Sigmoid colon (tissue), 7 donors: Measurements from ENCODE around the gene CDH13. TPM values are rescaled to one million over a fixed set of nuclear protein-coding genes. Genes with fewer than 3 reads are reported as not detected.

Experiments used
- DNase-seq: peaks from one replicate; pipeline ENCODE4 v3.0.0-alpha.2; 2019
- H3K27ac ChIP-seq, 4 donors: fragments of 200-600 bp; sonication (generic); one replicate each; pipeline ENCODE4 v1.5.1; 2016 to 2019; ENCODE audit warnings: mild to moderate bottlenecking in 1 of 4
- H3K27me3 ChIP-seq, 3 donors: fragments of 200-600 bp; sonication (generic); one replicate each; pipeline ENCODE4 v1.5.1; 2019; ENCODE audit warnings: mild to moderate bottlenecking in 1 of 3
- H3K36me3 ChIP-seq, 4 donors: fragments of 200-600 bp; sonication (generic); one replicate each; pipeline ENCODE4 v1.5.1; 2016 to 2019
- H3K4me1 ChIP-seq, 4 donors: fragments of 200-600 bp; sonication (generic); one replicate each; pipeline ENCODE4 v1.5.1; 2017 to 2019
- H3K4me3 ChIP-seq, 4 donors: fragments of 200-600 bp; sonication (generic); one replicate each; pipeline ENCODE4 v1.5.1; 2017 to 2019; ENCODE audit warnings: mild to moderate bottlenecking in 2 of 4, moderate library complexity in 1 of 4
- H3K9me3 ChIP-seq, 4 donors: fragments of 200-600 bp in 3 of 4; sonication (generic) in 3 of 4; one replicate each; pipeline versions ENCODE4 v1.5.1 to v1.6.1; 2013 to 2019
- EP300 ChIP-seq, 4 donors: sonication (generic); formaldehyde crosslinking; IDR thresholded peaks; one replicate each; pipeline ENCODE4 v1.6.1; 2017; ENCODE audit warnings: antibody characterized with exemption in 4 of 4
- POLR2A ChIP-seq, 2 donors: fragments of 450-650 bp; IDR thresholded peaks; one replicate each; pipeline ENCODE4 v1.6.1; 2016; ENCODE audit warnings: antibody characterized with exemption in 2 of 2, mild to moderate bottlenecking in 2 of 2, moderate library complexity in 2 of 2
- POLR2AphosphoS5 ChIP-seq, 4 donors: sonication (generic); formaldehyde crosslinking; IDR thresholded peaks; one replicate each; pipeline ENCODE4 v1.6.1; 2017; ENCODE audit warnings: antibody characterized with exemption in 4 of 4
- WGBS, 2 donors: extraction: QIAGEN DNeasy Blood & Tissue Kit; methylation state at CpG; one replicate each; pipeline ENCODE4 v1.1.7; 2013; 5-methylcytosine and 5-hydroxymethylcytosine counted together
- intact Hi-C: fragments of 100-400 bp; cut with DNase I; formaldehyde crosslinking; loops from one replicate; pipeline ENCODE4 v1.15.1; 2023
- polyA plus RNA-seq, 3 donors: library from polyadenylated mRNA; stranded (reverse); fragments of 200-250 nt; gene quantifications; one replicate each; pipeline ENCODE4 v1.2.3, GENCODE V29; 2013
- total RNA-seq, 4 donors: library from RNA; depleted of rRNA; stranded (reverse); fragments of >200 nt; gene quantifications; one replicate each; pipeline ENCODE4 v1.1.0, GENCODE V29; 2016
- TF ChIP-seq, protein P1 (sequence below), 4 experiments: fragments of 450-650 bp in 3 of 4; fragments of 200-600 bp in 1 of 4; IDR thresholded peaks; one replicate each; pipeline ENCODE4 v1.5.1; 2016 to 2019; ENCODE audit warnings: antibody characterized with exemption in 4 of 4, mild to moderate bottlenecking in 3 of 4, moderate library complexity in 2 of 4
- donor health status: healthy with polysubstance abuse.
- donor health status: Bipolar disorder and iron deficiency.
- donor health status: healthy.

Gene CDH13
- total and polyA plus RNA-seq, 7 donors, result 0.60 to 17.6 (median 11.8) TPM

- no peak for DNase-seq
- H3K9me3 ChIP-seq, result peaks cover 0 to 3% (median 0%) of the 10 kb centered on the region in 4 donors
- no peaks in the 10 kb centered on the region for H3K36me3 ChIP-seq
- H3K4me3 ChIP-seq, result no peak overlapping the region
- no peaks in the 10 kb centered on the region for H3K4me1 ChIP-seq
- H3K27me3 ChIP-seq, result no peaks in the 10 kb centered on the region
- no peak overlapping the region for H3K27ac ChIP-seq
- TF ChIP-seq POLR2AphosphoS5 (IDR thresholded peaks at IDR 0.05), result no peak
- TF ChIP-seq, protein P1, sequence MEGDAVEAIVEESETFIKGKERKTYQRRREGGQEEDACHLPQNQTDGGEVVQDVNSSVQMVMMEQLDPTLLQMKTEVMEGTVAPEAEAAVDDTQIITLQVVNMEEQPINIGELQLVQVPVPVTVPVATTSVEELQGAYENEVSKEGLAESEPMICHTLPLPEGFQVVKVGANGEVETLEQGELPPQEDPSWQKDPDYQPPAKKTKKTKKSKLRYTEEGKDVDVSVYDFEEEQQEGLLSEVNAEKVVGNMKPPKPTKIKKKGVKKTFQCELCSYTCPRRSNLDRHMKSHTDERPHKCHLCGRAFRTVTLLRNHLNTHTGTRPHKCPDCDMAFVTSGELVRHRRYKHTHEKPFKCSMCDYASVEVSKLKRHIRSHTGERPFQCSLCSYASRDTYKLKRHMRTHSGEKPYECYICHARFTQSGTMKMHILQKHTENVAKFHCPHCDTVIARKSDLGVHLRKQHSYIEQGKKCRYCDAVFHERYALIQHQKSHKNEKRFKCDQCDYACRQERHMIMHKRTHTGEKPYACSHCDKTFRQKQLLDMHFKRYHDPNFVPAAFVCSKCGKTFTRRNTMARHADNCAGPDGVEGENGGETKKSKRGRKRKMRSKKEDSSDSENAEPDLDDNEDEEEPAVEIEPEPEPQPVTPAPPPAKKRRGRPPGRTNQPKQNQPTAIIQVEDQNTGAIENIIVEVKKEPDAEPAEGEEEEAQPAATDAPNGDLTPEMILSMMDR (IDR thresholded peaks at IDR 0.05), result no peak
- no peak for TF ChIP-seq EP300 (IDR thresholded peaks at IDR 0.05)
- no peak for TF ChIP-seq POLR2A (IDR thresholded peaks at IDR 0.05)
- intact Hi-C loops, result no loop called here
- WGBS, 2 donors, result 74 to 75% methylated on average over 7 of the region's 7 CpGs
Observed at GRCh38 chr16:83615141-83615952, 988.6 kb downstream of the CDH13 start.

DNA sequence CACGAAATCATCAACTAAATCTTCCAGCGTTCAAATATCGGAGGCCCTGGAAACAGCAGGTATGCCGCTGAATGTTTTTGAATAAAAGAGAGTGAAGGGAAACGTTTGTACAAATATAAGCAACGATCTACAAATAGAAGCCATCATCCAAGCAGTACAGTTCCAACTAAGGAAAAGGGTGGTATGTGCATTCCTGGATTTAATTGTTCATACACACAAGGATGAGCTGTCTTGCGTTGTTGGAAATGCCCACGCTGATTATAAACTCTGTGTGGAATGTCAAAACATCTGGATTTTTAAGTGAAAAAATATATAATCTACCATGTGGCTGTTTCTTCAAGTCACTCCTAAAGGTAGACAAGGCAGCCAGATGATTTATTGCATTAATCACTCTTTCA lies 989.2 kb downstream of the CDH13 start:
- DNase-seq, result no peak
- WGBS, 2 donors, result 72 to 82% methylated on average over 8 of the region's 8 CpGs

DNA sequence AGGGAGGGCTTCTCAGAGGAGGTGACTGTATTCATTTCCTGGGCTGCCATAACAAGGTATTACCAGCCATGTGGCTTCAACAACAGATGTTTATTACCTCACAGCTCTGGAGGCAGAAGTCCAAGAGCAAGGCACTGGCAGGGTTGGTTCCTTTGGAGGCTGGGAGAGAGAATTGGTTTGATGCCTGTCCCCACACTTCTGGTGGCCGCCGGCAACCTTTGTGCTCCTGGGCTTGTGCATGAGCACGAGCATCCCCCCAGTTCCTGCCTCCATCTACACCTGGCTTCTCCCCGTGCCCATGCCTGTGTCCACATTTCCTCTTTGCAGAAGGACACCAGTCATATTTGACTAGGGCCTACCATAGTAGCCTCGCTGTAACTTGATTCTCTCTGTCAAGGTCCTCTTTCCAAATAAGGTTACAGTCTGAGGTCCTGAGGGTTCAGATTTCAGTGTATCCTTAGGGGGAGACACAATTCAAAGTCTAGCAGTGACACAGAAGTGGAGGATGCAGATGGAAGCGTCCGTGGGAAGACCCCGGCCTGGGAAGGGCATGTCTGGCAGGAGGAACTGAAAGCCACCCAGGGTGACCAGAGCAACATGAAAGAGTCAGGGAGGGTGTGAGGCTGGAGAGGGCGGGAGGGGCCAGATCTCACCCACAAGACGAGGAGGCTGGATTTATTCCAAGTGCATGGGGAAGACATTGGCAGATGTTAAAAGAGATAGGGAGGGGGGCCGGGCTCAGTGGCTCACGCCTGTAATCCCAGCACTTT lies 992.8 kb downstream of the CDH13 start:
- Histone ChIP-seq H3K27ac (no peak overlapping the region), H3K36me3 (no peaks in the 10 kb centered on the region), H3K9me3 (peaks cover 0 to 3% (median 0%) of the 10 kb centered on the region in 4 donors), H3K4me1 (no peaks in the 10 kb centered on the region), H3K27me3 (no peaks in the 10 kb centered on the region), H3K4me3 (no peak overlapping the region)
- no peak for DNase-seq
- intact Hi-C loops, result no loop called here
- TF ChIP-seq POLR2A (IDR thresholded peaks at IDR 0.05), result no peak
- WGBS, 2 donors, result 60 to 64% methylated on average over 12 of the region's 12 CpGs

More for the DNA sequence above, 989.2 kb downstream of the CDH13 start:
- H3K4me1 ChIP-seq, result no peaks in the 10 kb centered on the region
- no peaks in the 10 kb centered on the region for H3K27me3 ChIP-seq
- TF ChIP-seq POLR2AphosphoS5 (IDR thresholded peaks at IDR 0.05), result no peak
- TF ChIP-seq POLR2A (IDR thresholded peaks at IDR 0.05), result no peak
- TF ChIP-seq EP300 (IDR thresholded peaks at IDR 0.05), result no peak
- TF ChIP-seq, protein P1 (IDR thresholded peaks at IDR 0.05), result no peak
- H3K9me3 ChIP-seq, result peaks cover 0 to 3% (median 0%) of the 10 kb centered on the region in 4 donors
- intact Hi-C loops, result no loop called here
- no peaks in the 10 kb centered on the region for H3K36me3 ChIP-seq
- no peak overlapping the region for H3K27ac ChIP-seq
- H3K4me3 ChIP-seq, result no peak overlapping the region

DNA sequence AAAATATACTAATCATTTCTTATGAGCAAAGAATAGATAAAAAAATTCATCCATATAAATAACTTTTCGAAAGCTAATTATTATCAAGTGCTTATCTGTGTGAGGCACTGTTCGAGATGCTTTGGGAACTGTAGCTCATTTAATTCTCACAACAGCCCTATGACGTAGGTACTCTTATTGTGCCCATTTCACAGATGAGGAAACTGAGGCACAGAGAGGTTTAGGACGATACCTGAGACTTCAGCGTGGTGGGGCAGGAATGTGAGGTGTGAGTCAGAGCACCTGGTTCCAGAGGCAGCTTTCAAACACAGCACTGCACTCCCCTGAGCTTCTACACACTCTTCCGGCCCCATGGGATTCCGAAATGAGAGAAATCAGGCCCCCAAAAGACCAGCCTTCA lies 995.2 kb downstream of the CDH13 start:
- no peak overlapping the region for H3K27ac ChIP-seq
- H3K9me3 ChIP-seq, result peaks cover 0 to 3% (median 0%) of the 10 kb centered on the region in 4 donors
- H3K36me3 ChIP-seq, result no peaks in the 10 kb centered on the region
- H3K4me1 ChIP-seq, result no peaks in the 10 kb centered on the region
- no peak for DNase-seq
- no peak for TF ChIP-seq POLR2AphosphoS5 (IDR thresholded peaks at IDR 0.05)
- TF ChIP-seq POLR2A (IDR thresholded peaks at IDR 0.05), result no peak
- TF ChIP-seq EP300 (IDR thresholded peaks at IDR 0.05), result no peak
- TF ChIP-seq, protein P1 (IDR thresholded peaks at IDR 0.05), result no peak
- intact Hi-C loops, result no loop called here
- H3K4me3 ChIP-seq, result no peak overlapping the region
- H3K27me3 ChIP-seq, result no peaks in the 10 kb centered on the region
- WGBS, 2 donors, result 84 to 88% methylated on average over 7 of the region's 7 CpGs

GRCh38 chr16:83623091-83623730 lies 996.4 kb downstream of the CDH13 start:
- no peak for DNase-seq
- Histone ChIP-seq H3K27me3 (no peaks in the 10 kb centered on the region), H3K36me3 (no peaks in the 10 kb centered on the region), H3K9me3 (peaks cover 0 to 3% (median 0%) of the 10 kb centered on the region in 4 donors), H3K4me1 (no peaks in the 10 kb centered on the region), H3K4me3 (no peak overlapping the region), H3K27ac (no peak overlapping the region)
- 58 to 77% methylated on average over 17 of the region's 17 CpGs for WGBS, 2 donors
- intact Hi-C loops, result no loop called here
- TF ChIP-seq POLR2AphosphoS5 (IDR thresholded peaks at IDR 0.05), result no peak
- no peak for TF ChIP-seq EP300 (IDR thresholded peaks at IDR 0.05)
- TF ChIP-seq POLR2A (IDR thresholded peaks at IDR 0.05), result no peak
- TF ChIP-seq, protein P1 (IDR thresholded peaks at IDR 0.05), result no peak
